Mesodermal cell (in vitro differentiated cells): Measurements from ENCODE around the gene CPED1.

ENCODE experiments used
- H3K27ac ChIP-seq: 2 replicates; pipeline ENCODE4 v1.7.0; 2013; ENCODE audit warnings: mild to moderate bottlenecking, low read depth, low read length, moderate library complexity; ENCODE audit not compliant: severe bottlenecking
- H3K36me3 ChIP-seq: 2 replicates; pipeline ENCODE4 v1.7.1; 2013; ENCODE audit warnings: mild to moderate bottlenecking, low read length, moderate library complexity; ENCODE audit not compliant: control insufficient read depth, insufficient read depth
- H3K4me1 ChIP-seq: one replicate; pipeline ENCODE4 v1.7.1; 2013; ENCODE audit warnings: mild to moderate bottlenecking, low read length; ENCODE audit not compliant: insufficient read depth, control insufficient read depth, poor library complexity, severe bottlenecking
- H3K4me3 ChIP-seq: 2 replicates; pipeline ENCODE4 v1.7.0; 2013; ENCODE audit warnings: low read length, control low read depth, mild to moderate bottlenecking; ENCODE audit not compliant: insufficient read depth, poor library complexity, severe bottlenecking; ENCODE audit errors: extremely low read depth
- H3K9me3 ChIP-seq: 2 replicates; pipeline ENCODE4 v1.7.1; 2013; ENCODE audit warnings: mild to moderate bottlenecking, low read length, moderate library complexity; ENCODE audit not compliant: control insufficient read depth
- WGBS, 2 experiments: methylation state at CpG; one replicate each; pipeline ENCODE4 v1.1.5; 2013; ENCODE audit warnings: missing lambda C conversion rate in 2 of 2; ENCODE audit not compliant: insufficient coverage in 2 of 2; 5-methylcytosine and 5-hydroxymethylcytosine counted together

Gene CPED1

DNA sequence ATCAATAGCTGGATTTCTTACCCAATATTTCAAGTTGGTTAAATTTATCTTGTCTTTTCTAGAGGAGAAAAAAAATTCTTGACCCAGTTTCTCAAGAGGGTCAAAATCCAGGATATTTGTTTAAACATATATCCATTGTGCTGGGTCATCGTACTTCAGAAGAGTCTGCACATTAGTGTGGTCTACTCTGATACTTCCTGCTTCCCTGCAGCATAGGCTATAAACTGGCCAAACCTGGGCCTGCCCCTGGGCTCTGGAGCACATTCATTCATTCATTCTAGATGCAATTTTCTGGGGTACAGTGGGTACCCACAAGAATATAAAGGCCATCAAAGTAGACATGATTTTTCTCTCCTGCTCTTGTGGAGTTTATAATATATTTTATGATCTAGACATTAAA lies 198.2 kb downstream of the CPED1 start:
- WGBS, 2 experiments = 83% methylated on average over 1 of the region's 1 CpG; no CpG with 5 or more reads in 1 of the 2 experiments
- H3K4me3 ChIP-seq = no peak overlapping the region

DNA sequence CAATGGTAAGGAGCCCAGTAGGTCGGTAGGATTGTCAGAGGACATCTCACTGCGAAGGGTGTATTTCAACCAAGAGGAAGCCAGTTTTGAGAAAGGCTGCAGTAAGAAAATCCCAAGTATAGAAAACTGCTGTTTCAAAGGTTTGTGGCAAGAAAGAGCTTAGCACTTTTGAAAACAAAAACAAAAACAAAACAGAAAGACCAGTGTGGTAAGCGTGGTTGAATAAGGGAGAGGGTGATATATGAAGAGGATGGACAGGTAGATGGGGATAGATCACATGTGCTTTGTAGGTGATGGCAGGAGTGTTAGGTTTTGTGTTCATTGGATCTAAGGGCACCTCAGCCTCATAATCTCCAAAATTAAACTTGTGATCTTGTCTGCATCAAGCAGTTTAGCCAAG lies 198.7 kb downstream of the CPED1 start:
- Histone ChIP-seq H3K36me3 (no peaks in the 10 kb centered on the region), H3K9me3 (no peaks in the 10 kb centered on the region), H3K4me1 (no peaks in the 10 kb centered on the region), H3K4me3 (no peak overlapping the region), H3K27ac (no peak overlapping the region)
- 92 to 100% methylated on average over 2 to 3 of the region's 3 CpGs for WGBS, 2 experiments

More for the DNA sequence above, 198.2 kb downstream of the CPED1 start:
- Histone ChIP-seq H3K27ac (no peak overlapping the region), H3K36me3 (no peaks in the 10 kb centered on the region), H3K4me1 (no peaks in the 10 kb centered on the region), H3K9me3 (no peaks in the 10 kb centered on the region)

DNA sequence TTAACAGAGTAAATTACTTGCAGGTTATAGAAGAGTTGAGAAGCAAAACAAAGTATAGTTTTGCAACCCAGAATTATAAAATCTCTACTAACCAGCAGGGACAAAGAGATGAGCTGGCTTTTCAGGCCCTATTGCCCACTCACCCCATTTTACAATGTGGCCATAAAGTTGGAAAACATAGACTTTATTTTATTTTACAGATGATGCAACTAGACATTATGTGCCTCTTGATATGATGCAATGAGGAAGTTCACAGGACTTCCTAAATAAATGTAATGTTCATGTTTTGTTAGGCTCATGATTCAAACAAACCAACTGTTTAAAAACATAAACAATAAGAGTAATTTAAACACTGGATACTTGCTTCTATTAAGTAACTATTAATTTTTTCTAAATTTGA lies 199.2 kb downstream of the CPED1 start:
- H3K4me3 ChIP-seq = no peak overlapping the region
- H3K36me3 ChIP-seq = no peaks in the 10 kb centered on the region
- H3K27ac ChIP-seq = no peak overlapping the region
- no peaks in the 10 kb centered on the region for H3K9me3 ChIP-seq
- H3K4me1 ChIP-seq = no peaks in the 10 kb centered on the region

DNA sequence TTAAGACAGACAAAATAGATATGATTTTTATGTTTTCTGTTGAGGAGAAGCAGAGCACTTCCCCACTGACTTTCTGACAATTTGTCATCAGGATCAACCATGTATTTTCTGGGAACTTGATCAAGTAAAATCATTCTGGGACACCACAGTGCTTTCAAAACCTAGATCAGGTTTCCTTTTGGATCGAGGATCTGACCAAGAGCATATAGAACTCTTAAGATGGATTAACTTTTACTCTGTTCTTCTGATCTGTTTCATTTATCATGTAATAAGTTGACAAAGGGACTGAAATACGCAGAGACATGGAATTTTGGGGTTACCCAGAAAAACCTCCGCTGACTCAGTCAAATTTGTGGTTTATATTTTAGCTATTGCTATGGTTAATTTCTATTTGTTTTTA lies 204.3 kb downstream of the CPED1 start:
- Histone ChIP-seq H3K9me3 (no peaks in the 10 kb centered on the region), H3K4me3 (no peak overlapping the region), H3K27ac (no peak overlapping the region), H3K36me3 (no peaks in the 10 kb centered on the region), H3K4me1 (no peaks in the 10 kb centered on the region)
- WGBS, 2 experiments = 100% methylated on average over 1 of the region's 3 CpGs; no CpG with 5 or more reads in 1 of the 2 experiments

DNA sequence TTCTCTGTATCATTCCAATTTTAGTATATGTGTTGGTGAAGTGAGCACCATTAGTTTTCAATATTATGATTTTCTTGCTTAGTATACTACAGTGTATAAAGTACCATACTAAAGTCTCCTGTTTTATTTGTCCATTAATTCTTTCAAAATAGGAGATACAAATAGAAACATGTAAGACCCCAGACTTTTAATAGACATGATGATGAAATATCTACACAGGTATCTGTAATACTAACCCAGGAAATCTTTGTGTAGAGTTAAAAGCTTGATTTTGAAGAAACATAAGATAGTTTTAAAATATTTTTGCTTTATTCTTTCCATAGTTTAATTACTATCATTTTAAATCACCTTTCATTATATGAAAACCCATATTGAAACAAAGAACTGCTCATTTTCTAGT lies 206.5 kb downstream of the CPED1 start:
- no peak overlapping the region for H3K4me3 ChIP-seq
- no peak overlapping the region for H3K27ac ChIP-seq
- H3K9me3 ChIP-seq = no peaks in the 10 kb centered on the region
- H3K36me3 ChIP-seq = no peaks in the 10 kb centered on the region
- H3K4me1 ChIP-seq = no peaks in the 10 kb centered on the region

DNA sequence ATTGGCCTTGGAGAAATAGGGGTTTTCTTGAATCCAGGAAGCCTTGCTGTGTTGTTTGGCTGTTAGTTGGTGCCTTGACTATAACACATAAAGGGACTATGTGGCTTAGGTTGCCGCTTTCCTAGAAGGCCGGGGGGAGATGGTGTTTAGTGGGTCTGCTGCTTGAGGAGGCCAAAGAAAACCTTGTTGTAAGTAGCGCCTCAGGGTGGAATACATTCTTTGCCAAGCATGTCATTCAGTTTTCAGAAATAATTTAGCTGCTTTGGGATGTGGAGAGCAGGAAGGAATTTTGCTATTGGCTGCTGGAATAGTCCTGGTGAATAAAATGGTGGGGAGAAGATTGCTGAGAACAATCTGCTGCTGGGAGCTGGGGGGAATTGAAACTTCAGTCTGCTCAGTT lies 207.4 kb downstream of the CPED1 start:
- H3K27ac ChIP-seq = no peak overlapping the region
- no peaks in the 10 kb centered on the region for H3K36me3 ChIP-seq
- no peaks in the 10 kb centered on the region for H3K9me3 ChIP-seq
- 92 to 95% methylated on average over 3 of the region's 3 CpGs for WGBS, 2 experiments
- H3K4me3 ChIP-seq = no peak overlapping the region
- no peaks in the 10 kb centered on the region for H3K4me1 ChIP-seq

DNA sequence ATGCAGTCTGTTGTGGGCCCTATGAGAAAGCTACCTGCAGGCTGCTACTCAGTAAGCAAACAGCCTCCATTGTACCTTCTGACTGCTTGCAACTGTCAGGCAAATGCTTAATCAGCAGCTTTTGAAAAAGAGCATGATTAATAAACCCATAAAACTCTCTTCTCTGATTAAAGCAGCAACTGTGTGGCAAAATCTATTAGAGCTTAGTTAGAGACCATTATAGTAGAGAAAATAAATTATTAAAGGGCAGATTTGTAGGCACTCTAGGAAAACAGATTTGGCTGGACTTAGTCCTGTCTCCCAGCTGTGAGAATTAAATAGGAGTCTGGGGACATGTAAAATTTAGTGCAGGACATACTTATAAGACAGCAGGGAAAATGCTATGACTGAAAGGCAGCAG lies 207.8 kb downstream of the CPED1 start:
- H3K36me3 ChIP-seq = no peaks in the 10 kb centered on the region
- H3K27ac ChIP-seq = no peak overlapping the region
- no peaks in the 10 kb centered on the region for H3K9me3 ChIP-seq
- H3K4me1 ChIP-seq = no peaks in the 10 kb centered on the region
- H3K4me3 ChIP-seq = no peak overlapping the region

DNA sequence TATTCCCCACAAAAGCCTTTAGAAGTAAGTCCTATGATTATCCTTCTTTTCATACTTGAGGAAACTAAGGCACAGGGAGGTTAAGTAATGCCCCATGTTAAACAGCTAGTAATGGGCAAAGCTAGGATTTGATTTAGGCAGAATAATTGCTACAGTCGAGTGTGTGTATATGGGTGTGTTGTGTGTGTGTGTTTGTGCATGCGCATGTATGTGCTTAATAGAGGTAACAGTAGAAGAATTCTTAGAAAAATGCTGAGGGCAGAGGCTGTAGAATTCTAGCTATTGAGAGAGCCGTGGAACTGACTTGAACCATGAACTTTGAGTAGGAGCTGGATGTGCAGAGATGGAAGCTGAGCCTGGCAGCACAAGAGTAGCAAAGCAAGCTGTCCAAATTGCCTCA lies 208.9 kb downstream of the CPED1 start:
- WGBS, 2 experiments = 84 to 90% methylated on average over 3 of the region's 3 CpGs
- Histone ChIP-seq H3K36me3 (no peaks in the 10 kb centered on the region), H3K9me3 (no peaks in the 10 kb centered on the region), H3K27ac (no peak overlapping the region), H3K4me1 (no peaks in the 10 kb centered on the region), H3K4me3 (no peak overlapping the region)

DNA sequence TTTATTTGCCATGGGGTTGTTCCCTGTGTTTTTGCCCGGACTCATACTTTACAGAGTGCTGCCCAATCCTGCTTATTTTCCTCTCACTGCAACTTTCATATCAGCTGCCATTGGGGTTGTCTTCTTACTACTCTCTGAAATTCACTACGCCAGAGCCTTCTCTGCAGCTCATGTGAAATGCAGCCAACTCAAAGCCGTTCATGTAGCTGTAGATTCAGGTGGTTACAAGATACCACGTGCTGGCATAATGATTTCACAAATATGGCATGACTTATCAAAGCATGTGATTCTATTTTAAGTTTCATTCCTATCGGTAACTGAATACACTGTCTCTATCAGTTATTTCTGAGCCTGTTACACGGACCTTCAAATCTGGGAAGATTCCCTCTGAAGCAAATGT lies 210.0 kb downstream of the CPED1 start:
- Histone ChIP-seq H3K4me1 (no peaks in the 10 kb centered on the region), H3K9me3 (no peaks in the 10 kb centered on the region), H3K36me3 (no peaks in the 10 kb centered on the region), H3K27ac (no peak overlapping the region), H3K4me3 (no peak overlapping the region)
- WGBS, 2 experiments = 85 to 95% methylated on average over 4 to 5 of the region's 6 CpGs

DNA sequence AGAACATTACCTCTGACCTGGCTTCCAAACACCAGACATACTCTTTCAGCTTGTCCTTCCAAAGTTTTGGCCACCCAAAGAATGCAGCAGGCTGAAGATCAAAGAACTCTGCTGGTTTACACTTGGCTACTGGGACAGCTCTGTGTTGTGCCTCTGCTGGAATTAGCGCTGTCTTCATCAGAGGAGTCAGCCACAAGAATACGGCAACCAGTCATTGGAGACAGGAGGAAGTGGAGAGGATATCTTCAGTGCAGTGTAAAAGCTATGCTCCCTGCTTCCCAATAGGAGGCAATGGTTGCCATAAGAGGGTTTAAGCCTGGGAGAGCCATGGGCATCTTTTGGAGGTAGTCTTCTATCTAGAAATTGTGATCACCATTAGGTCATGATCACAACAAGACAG lies 213.6 kb downstream of the CPED1 start:
- 87 to 88% methylated on average over 2 of the region's 2 CpGs for WGBS, 2 experiments
- Histone ChIP-seq H3K9me3 (no peaks in the 10 kb centered on the region), H3K4me3 (no peak overlapping the region), H3K27ac (no peak overlapping the region), H3K36me3 (no peaks in the 10 kb centered on the region), H3K4me1 (no peaks in the 10 kb centered on the region)

DNA sequence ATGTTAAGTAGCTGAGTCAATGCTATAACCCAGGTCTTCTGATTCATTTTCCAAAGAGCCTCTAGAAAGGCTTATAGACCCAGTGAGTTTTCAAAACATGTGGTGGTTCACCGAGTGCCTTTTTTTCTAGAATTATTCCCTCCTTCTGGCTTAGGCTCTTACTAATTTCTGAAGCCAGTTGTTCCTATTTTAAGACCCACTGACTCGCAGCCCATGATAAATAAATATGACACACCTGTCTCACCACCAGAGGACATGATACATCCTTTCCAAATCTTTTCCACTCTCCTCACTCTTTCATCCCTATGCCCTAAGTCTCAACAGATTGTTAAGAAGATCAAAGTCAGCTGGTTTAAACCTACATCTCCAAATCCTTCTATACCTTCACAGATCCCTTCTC lies 214.3 kb downstream of the CPED1 start:
- Histone ChIP-seq H3K27ac (no peak overlapping the region), H3K36me3 (no peaks in the 10 kb centered on the region), H3K9me3 (no peaks in the 10 kb centered on the region), H3K4me1 (no peaks in the 10 kb centered on the region), H3K4me3 (no peak overlapping the region)
- WGBS, 2 experiments = 88 to 92% methylated on average over 2 of the region's 2 CpGs

DNA sequence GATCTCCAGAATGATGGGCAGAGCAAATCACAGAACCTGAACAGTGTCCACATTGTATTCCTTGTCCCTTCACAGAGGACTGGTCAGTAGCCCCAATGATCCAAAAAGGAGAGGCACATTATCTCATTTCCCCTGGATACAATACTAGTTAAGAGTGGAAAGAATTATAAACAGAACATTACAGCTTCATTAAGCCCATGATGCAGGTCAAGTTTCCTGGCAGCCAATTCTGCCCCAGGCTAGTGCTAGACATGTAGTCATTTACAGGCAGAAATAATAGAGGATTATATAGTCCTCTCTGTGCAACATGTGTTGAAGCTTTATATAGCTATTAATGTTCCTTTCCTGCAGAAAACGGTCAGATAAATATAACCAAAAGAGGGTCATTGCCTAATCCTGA lies 216.0 kb downstream of the CPED1 start:
- 100% methylated on average over 1 of the region's 1 CpG; no CpG with 5 or more reads in 1 of the 2 experiments for WGBS, 2 experiments
- no peaks in the 10 kb centered on the region for H3K4me1 ChIP-seq
- H3K9me3 ChIP-seq = no peaks in the 10 kb centered on the region
- H3K4me3 ChIP-seq = no peak overlapping the region
- no peak overlapping the region for H3K27ac ChIP-seq
- H3K36me3 ChIP-seq = no peaks in the 10 kb centered on the region
